Prostate gland (tissue), 2 donors: ENCODE data around the gene GUCY2D. TPM values are rescaled to one million over a fixed set of nuclear protein-coding genes. Genes with fewer than 3 reads are reported as not detected.

Experiments
- DNase-seq: peaks from one replicate; pipeline ENCODE4 v3.0.0-alpha.2; 2019; ENCODE audit warnings: low spot score
- H3K27ac ChIP-seq, 2 donors: fragments of 200-600 bp; sonication (generic); 2 replicates each; pipeline ENCODE4 v1.5.1; 2017 to 2019
- H3K27me3 ChIP-seq: fragments of 200-600 bp; sonication (generic); replicated peaks from 2 replicates; pipeline ENCODE4 v1.5.1; 2019; ENCODE audit not compliant: insufficient read depth
- H3K36me3 ChIP-seq, 2 donors: fragments of 200-600 bp; sonication (generic); 1 replicate in 1 of 2; 2 replicates in 1 of 2; pipeline versions ENCODE4 v1.5.1 to v1.8.1; 2017 to 2019
- H3K4me1 ChIP-seq: fragments of 200-600 bp; sonication (generic); replicated peaks from 2 replicates; pipeline ENCODE4 v1.5.1; 2019
- H3K4me3 ChIP-seq, 2 donors: fragments of 200-600 bp; sonication (generic); 2 replicates each; pipeline ENCODE4 v1.5.1; 2017 to 2019
- H3K9me3 ChIP-seq: fragments of 200-600 bp; sonication (generic); 2 replicates; pipeline ENCODE4 v1.5.1; 2017
- POLR2A ChIP-seq: fragments of 450-650 bp; IDR thresholded peaks from one replicate; pipeline ENCODE4 v1.6.1; 2016; ENCODE audit warnings: antibody characterized with exemption, mild to moderate bottlenecking
- POLR2AphosphoS5 ChIP-seq: sonication (generic); formaldehyde crosslinking; IDR thresholded peaks from one replicate; pipeline ENCODE4 v1.6.1; 2017; ENCODE audit warnings: antibody characterized with exemption
- WGBS: methylation state at CpG from one replicate; pipeline ENCODE4 v1.1.5; 2018; 5-methylcytosine and 5-hydroxymethylcytosine counted together
- intact Hi-C: fragments of 100-400 bp; cut with DNase I; formaldehyde crosslinking; loops from one replicate; pipeline ENCODE4 v1.14.2; 2022
- total RNA-seq, 2 donors: library from RNA; depleted of rRNA; stranded (reverse); fragments of >200 nt; gene quantifications; one replicate each; pipeline ENCODE4 v1.1.0, GENCODE V29; 2016
- TF ChIP-seq, protein P1 (sequence below), 4 experiments: fragments of 200-600 bp in 2 of 4; fragments of 450-650 bp in 2 of 4; sonication (generic) in 2 of 4; IDR thresholded peaks; 1 replicate in 3 of 4; 2 replicates in 1 of 4; pipeline ENCODE4 v1.5.1; 2016 to 2019; ENCODE audit warnings: antibody characterized with exemption in 4 of 4, mild to moderate bottlenecking in 2 of 4, moderate library complexity in 2 of 4

The GUCY2D gene
- total RNA-seq, 2 donors from 2014 or later: 1.8 TPM; not detected in 1

DNA sequence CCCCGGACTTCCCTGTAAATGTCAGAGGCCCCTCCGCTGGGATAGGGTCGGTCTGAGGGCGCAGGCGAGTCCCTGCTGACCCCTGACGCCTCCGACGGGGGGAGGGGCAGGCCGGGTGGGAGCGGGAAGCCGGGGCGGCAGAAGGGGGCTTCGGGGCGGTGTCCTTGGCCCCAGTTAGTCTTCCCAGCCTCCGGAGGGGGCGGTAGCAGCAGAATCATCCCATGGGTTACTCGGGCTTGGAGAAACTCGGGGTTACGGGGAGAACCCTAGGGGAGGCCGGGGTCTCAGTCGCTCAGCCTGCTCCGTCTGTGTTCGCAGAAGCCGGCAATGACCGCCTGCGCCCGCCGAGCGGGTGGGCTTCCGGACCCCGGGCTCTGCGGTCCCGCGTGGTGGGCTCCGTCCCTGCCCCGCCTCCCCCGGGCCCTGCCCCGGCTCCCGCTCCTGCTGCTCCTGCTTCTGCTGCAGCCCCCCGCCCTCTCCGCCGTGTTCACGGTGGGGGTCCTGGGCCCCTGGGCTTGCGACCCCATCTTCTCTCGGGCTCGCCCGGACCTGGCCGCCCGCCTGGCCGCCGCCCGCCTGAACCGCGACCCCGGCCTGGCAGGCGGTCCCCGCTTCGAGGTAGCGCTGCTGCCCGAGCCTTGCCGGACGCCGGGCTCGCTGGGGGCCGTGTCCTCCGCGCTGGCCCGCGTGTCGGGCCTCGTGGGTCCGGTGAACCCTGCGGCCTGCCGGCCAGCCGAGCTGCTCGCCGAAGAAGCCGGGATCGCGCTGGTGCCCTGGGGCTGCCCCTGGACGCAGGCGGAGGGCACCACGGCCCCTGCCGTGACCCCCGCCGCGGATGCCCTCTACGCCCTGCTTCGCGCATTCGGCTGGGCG is 542 bp downstream of the GUCY2D start:
- Histone ChIP-seq H3K27ac (no peak overlapping the region), H3K36me3 (no peaks in the 10 kb centered on the region), H3K27me3 (peaks cover 6% of the 10 kb centered on the region), H3K4me1 (peaks cover 10% of the 10 kb centered on the region), H3K4me3 (peak overlapping the region in 1 of 2 donors; percentile 26), H3K9me3 (no peaks in the 10 kb centered on the region)
- 8% methylated on average over 55 of the region's 92 CpGs for WGBS
- intact Hi-C loops: no loop called here
- TF ChIP-seq POLR2AphosphoS5 (no peak), POLR2A (no peak)
- TF ChIP-seq, protein P1, sequence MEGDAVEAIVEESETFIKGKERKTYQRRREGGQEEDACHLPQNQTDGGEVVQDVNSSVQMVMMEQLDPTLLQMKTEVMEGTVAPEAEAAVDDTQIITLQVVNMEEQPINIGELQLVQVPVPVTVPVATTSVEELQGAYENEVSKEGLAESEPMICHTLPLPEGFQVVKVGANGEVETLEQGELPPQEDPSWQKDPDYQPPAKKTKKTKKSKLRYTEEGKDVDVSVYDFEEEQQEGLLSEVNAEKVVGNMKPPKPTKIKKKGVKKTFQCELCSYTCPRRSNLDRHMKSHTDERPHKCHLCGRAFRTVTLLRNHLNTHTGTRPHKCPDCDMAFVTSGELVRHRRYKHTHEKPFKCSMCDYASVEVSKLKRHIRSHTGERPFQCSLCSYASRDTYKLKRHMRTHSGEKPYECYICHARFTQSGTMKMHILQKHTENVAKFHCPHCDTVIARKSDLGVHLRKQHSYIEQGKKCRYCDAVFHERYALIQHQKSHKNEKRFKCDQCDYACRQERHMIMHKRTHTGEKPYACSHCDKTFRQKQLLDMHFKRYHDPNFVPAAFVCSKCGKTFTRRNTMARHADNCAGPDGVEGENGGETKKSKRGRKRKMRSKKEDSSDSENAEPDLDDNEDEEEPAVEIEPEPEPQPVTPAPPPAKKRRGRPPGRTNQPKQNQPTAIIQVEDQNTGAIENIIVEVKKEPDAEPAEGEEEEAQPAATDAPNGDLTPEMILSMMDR (IDR thresholded peaks at IDR 0.05): no peak
- no peak for DNase-seq

- Histone ChIP-seq H3K9me3 (no peaks in the 10 kb centered on the region), H3K27me3 (peaks cover 6% of the 10 kb centered on the region), H3K27ac (no peak overlapping the region), H3K4me1 (peaks cover 10% of the 10 kb centered on the region), H3K4me3 (no peak overlapping the region), H3K36me3 (no peaks in the 10 kb centered on the region)
- no peak for DNase-seq
- TF ChIP-seq, protein P1 (IDR thresholded peaks at IDR 0.05): no peak
- no peak for TF ChIP-seq POLR2AphosphoS5
- no peak for TF ChIP-seq POLR2A
- intact Hi-C loops: no loop called here
- 62% methylated on average over 42 of the region's 44 CpGs for WGBS
Observed at GRCh38 chr17:8003594-8004181, 1.3 kb downstream of the GUCY2D start.

DNA sequence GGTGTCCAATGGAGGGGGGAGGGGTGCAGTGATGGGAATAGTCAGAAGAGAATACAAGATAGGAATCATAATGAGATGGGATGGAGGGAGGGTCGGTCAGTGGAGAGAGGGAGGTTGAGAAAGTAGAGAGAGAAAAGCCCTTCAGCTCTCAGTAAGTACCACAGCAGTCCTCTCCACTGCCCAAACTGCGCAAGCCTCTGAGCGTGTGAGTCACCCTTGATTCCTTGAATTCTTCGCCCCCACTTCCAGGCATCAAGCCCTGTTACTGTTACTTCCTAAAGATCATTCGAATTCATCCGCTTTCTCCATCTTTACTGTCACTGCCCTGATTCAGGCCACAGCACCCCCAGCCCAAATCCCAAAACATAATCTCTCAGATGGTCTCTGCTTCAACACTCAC is 2.5 kb downstream of the GUCY2D start:
- peaks cover 6% of the 10 kb centered on the region for H3K27me3 ChIP-seq
- no peaks in the 10 kb centered on the region for H3K36me3 ChIP-seq
- TF ChIP-seq POLR2A (no peak), POLR2AphosphoS5 (no peak)
- TF ChIP-seq, protein P1 (IDR thresholded peaks at IDR 0.05): no peak
- DNase-seq: no peak
- H3K4me1 ChIP-seq: peaks cover 10% of the 10 kb centered on the region
- H3K9me3 ChIP-seq: no peaks in the 10 kb centered on the region
- 95% methylated on average over 6 of the region's 6 CpGs for WGBS
- intact Hi-C loops: no loop called here
- H3K27ac ChIP-seq: no peak overlapping the region
- no peak overlapping the region for H3K4me3 ChIP-seq

- no peak overlapping the region for H3K4me3 ChIP-seq
- WGBS: 100% methylated on average over 1 of the region's 1 CpG
- H3K27me3 ChIP-seq: peaks cover 6% of the 10 kb centered on the region
- no peak overlapping the region for H3K27ac ChIP-seq
- intact Hi-C loops: no loop called here
- H3K36me3 ChIP-seq: no peaks in the 10 kb centered on the region
- TF ChIP-seq POLR2A (no peak), POLR2AphosphoS5 (no peak)
- TF ChIP-seq, protein P1 (IDR thresholded peaks at IDR 0.05): no peak
- no peaks in the 10 kb centered on the region for H3K9me3 ChIP-seq
- peaks cover 10% of the 10 kb centered on the region for H3K4me1 ChIP-seq
- DNase-seq: no peak
Observed at GRCh38 chr17:8005357-8005756, 2.9 kb downstream of the GUCY2D start.
